ENCODE measurements around the gene URB1. TPM values are rescaled to one million over a fixed set of nuclear protein-coding genes. Genes with fewer than 3 reads are reported as not detected.

URB1 gene
- total RNA-seq, 1 experiment from 2014 or later, result 17.1 TPM

DNA sequence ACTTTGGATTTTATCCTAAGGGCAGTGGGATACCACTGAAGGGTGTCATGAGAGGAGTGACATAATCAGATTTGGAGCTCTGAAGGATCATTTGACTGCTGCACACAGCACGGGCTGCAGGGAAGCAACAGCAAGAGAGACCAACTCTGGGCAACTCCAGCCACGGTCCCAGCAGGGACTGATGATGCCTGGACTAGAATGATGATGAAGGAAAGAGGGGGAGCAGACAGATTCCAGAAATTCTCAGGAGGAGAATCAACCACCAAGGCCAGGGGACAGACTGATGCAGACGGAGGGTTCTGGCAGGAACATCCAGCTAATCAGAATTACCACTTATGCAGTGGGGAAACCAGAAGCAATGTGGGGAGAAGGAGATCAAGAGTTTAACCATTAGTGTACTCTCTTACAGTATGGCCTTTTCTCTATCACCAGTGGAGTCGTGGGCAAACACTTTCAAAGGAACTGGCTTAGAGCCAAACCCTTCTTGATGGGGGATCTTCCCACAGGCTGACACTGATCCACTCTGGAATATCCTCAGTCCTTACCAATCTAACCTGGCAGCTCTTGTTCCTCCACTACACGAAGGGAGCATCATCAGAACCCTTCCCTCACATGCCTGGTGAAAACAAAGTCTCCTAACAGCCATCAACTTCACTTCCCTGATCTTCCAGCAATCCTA lies 3.3 kb downstream of the URB1 start:
- H3K4me3 Mint-ChIP-seq (ENCODE audit: unreplicated experiment), result no peak overlapping the region

GRCh38 chr21:32388306-32388705 lies 4.5 kb downstream of the URB1 start:
- intact Hi-C loops (cut with micrococcal nuclease; ENCODE audit: unreplicated experiment), result no loop called here
- Histone ChIP-seq H3K36me3 (ENCODE audit: control insufficient read depth, insufficient read depth, low read length) (no peaks in the 10 kb centered on the region; the same call in 1 of the 2 replicates), H3K9me3 (no peaks in the 10 kb centered on the region), H3K4me3 (ENCODE audit: low read depth, low read length) (no peak overlapping the region), H3K4me1 (no peaks in the 10 kb centered on the region), H3K27me3 (replicated peaks; ENCODE audit: control insufficient read depth, insufficient read depth, low read length) (no peaks in the 10 kb centered on the region)
- Mint-ChIP-seq H3K27ac (ENCODE audit: unreplicated experiment) (no peak overlapping the region), H3K4me1 (ENCODE audit: low read depth, unreplicated experiment) (no peaks in the 10 kb centered on the region), H3K9me3 (ENCODE audit: unreplicated experiment) (no peaks in the 10 kb centered on the region), H3K27me3 (ENCODE audit: insufficient read depth, unreplicated experiment) (no peaks in the 10 kb centered on the region), H3K36me3 (ENCODE audit: insufficient read depth, unreplicated experiment) (peaks cover 39% of the 10 kb centered on the region), H3K4me3 (ENCODE audit: unreplicated experiment) (no peak overlapping the region)
- TF ChIP-seq, protein P1, sequence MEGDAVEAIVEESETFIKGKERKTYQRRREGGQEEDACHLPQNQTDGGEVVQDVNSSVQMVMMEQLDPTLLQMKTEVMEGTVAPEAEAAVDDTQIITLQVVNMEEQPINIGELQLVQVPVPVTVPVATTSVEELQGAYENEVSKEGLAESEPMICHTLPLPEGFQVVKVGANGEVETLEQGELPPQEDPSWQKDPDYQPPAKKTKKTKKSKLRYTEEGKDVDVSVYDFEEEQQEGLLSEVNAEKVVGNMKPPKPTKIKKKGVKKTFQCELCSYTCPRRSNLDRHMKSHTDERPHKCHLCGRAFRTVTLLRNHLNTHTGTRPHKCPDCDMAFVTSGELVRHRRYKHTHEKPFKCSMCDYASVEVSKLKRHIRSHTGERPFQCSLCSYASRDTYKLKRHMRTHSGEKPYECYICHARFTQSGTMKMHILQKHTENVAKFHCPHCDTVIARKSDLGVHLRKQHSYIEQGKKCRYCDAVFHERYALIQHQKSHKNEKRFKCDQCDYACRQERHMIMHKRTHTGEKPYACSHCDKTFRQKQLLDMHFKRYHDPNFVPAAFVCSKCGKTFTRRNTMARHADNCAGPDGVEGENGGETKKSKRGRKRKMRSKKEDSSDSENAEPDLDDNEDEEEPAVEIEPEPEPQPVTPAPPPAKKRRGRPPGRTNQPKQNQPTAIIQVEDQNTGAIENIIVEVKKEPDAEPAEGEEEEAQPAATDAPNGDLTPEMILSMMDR (IDR thresholded peaks at IDR 0.05; ENCODE audit: insufficient read depth in 1 of 2, low read depth in 1 of 2, low read length in 1 of 2, severe bottlenecking in 1 of 2, unreplicated experiment in 1 of 2), result no peak
- no peak for DNase-seq
- no TSS peak for BruUV-seq (replicated peaks)
- CTCF ChIA-PET, result no interaction called here
- POLR2A ChIA-PET, result no interaction called here

More for the DNA sequence above, 3.3 kb downstream of the URB1 start:
- no peak for DNase-seq
- H3K9me3 ChIP-seq, result no peaks in the 10 kb centered on the region
- Mint-ChIP-seq H3K4me1 (ENCODE audit: low read depth, unreplicated experiment) (no peaks in the 10 kb centered on the region), H3K27me3 (ENCODE audit: insufficient read depth, unreplicated experiment) (no peaks in the 10 kb centered on the region), H3K9me3 (ENCODE audit: unreplicated experiment) (no peaks in the 10 kb centered on the region), H3K27ac (ENCODE audit: unreplicated experiment) (no peak overlapping the region), H3K36me3 (ENCODE audit: insufficient read depth, unreplicated experiment) (peaks cover 27% of the 10 kb centered on the region)
- no peaks in the 10 kb centered on the region for H3K36me3 ChIP-seq (ENCODE audit: control insufficient read depth, insufficient read depth, low read length)
- H3K4me1 ChIP-seq, result peaks cover 7% of the 10 kb centered on the region
- H3K4me3 ChIP-seq (ENCODE audit: low read depth, low read length), result no peak overlapping the region
- POLR2A ChIA-PET, result no interaction called here
- TF ChIP-seq, protein P1 (IDR thresholded peaks at IDR 0.05; ENCODE audit: insufficient read depth in 1 of 2, low read depth in 1 of 2, low read length in 1 of 2, severe bottlenecking in 1 of 2, unreplicated experiment in 1 of 2), result no peak
- no TSS peak for BruUV-seq (replicated peaks)
- CTCF ChIA-PET, result no interaction called here
- intact Hi-C loops (cut with micrococcal nuclease; ENCODE audit: unreplicated experiment), result no loop called here
- H3K27me3 ChIP-seq (replicated peaks; ENCODE audit: control insufficient read depth, insufficient read depth, low read length), result no peaks in the 10 kb centered on the region

- DNase-seq, result no peak
- peaks cover 2% of the 10 kb centered on the region; the same call in 1 of the 2 replicates for H3K36me3 ChIP-seq (ENCODE audit: control insufficient read depth, insufficient read depth, low read length)
- Mint-ChIP-seq H3K4me1 (ENCODE audit: low read depth, unreplicated experiment) (no peaks in the 10 kb centered on the region), H3K27ac (ENCODE audit: unreplicated experiment) (no peak overlapping the region), H3K36me3 (ENCODE audit: insufficient read depth, unreplicated experiment) (peaks cover 49% of the 10 kb centered on the region), H3K27me3 (ENCODE audit: insufficient read depth, unreplicated experiment) (no peaks in the 10 kb centered on the region), H3K9me3 (ENCODE audit: unreplicated experiment) (no peaks in the 10 kb centered on the region), H3K4me3 (ENCODE audit: unreplicated experiment) (no peak overlapping the region)
- H3K4me3 ChIP-seq (ENCODE audit: low read depth, low read length), result no peak overlapping the region
- CTCF ChIA-PET, result no interaction called here
- no peaks in the 10 kb centered on the region for H3K27me3 ChIP-seq (replicated peaks; ENCODE audit: control insufficient read depth, insufficient read depth, low read length)
- no peaks in the 10 kb centered on the region for H3K9me3 ChIP-seq
- H3K4me1 ChIP-seq, result no peaks in the 10 kb centered on the region
- TF ChIP-seq, protein P1 (IDR thresholded peaks at IDR 0.05; ENCODE audit: insufficient read depth in 1 of 2, low read depth in 1 of 2, low read length in 1 of 2, severe bottlenecking in 1 of 2, unreplicated experiment in 1 of 2), result no peak
- BruUV-seq (replicated peaks), result no TSS peak
- POLR2A ChIA-PET, result no interaction called here
- intact Hi-C loops (cut with micrococcal nuclease; ENCODE audit: unreplicated experiment), result no loop called here
Observed at GRCh38 chr21:32387151-32387550, 5.7 kb downstream of the URB1 start.
